Measurements from ENCODE around the gene CCDC85B.
A peak's percentile ranks its signal among the peaks of the same experiment; 100 is the strongest.

The CCDC85B gene

GRCh38 chr11:65858681-65859087 lies 31.8 kb upstream of the CCDC85B start:
- no peak for DNase-seq (ENCODE audit: low read depth)
- H3K4me3 ChIP-seq (ENCODE audit: low read length), result peak overlapping the region; percentile 58
- no peak for TF ChIP-seq CTCF (conservative IDR thresholded peaks at IDR 0.05; ENCODE audit: low read depth, low read length)

GRCh38 chr11:65859095-65859811 lies 31.2 kb upstream of the CCDC85B start:
- DNase-seq (ENCODE audit: low read depth), result peak; percentile 92
- H3K4me3 ChIP-seq (ENCODE audit: low read length), result peak overlapping the region; percentile 90

GRCh38 chr11:65859812-65860277 lies 30.6 kb upstream of the CCDC85B start:
- no peak for TF ChIP-seq CTCF (conservative IDR thresholded peaks at IDR 0.05; ENCODE audit: low read depth, low read length)
- DNase-seq (ENCODE audit: low read depth), result no peak
- H3K4me3 ChIP-seq (ENCODE audit: low read length), result peak overlapping the region; percentile 90

More at GRCh38 chr11:65859095-65859811, 31.2 kb upstream of the CCDC85B start:
- TF ChIP-seq CTCF (conservative IDR thresholded peaks at IDR 0.05; ENCODE audit: low read depth, low read length), result peak; percentile 3

- DNase-seq (ENCODE audit: low read depth), result peak; percentile 95
- peak; percentile 84 for TF ChIP-seq CTCF (conservative IDR thresholded peaks at IDR 0.05; ENCODE audit: low read depth, low read length)
- peak within 1 kb of the TSS; percentile 90 for H3K4me3 ChIP-seq (ENCODE audit: low read length)
Observed at GRCh38 chr11:65860278-65861164, 30.0 kb upstream of the CCDC85B start, which contains the start of gene MUS81. TSS of gene MUS81 (plus strand) at chr11:65860433. CDS start at chr11:65860754, 321 bp downstream.

GRCh38 chr11:65861165-65861505 lies 29.3 kb upstream of the CCDC85B start:
- no peak for TF ChIP-seq CTCF (conservative IDR thresholded peaks at IDR 0.05; ENCODE audit: low read depth, low read length)
- H3K4me3 ChIP-seq (ENCODE audit: low read length), result peak overlapping the region; percentile 90
- no peak for DNase-seq (ENCODE audit: low read depth)

GRCh38 chr11:65861533-65862183 lies 28.8 kb upstream of the CCDC85B start:
- H3K4me3 ChIP-seq (ENCODE audit: low read length), result peak overlapping the region; percentile 90
- DNase-seq (ENCODE audit: low read depth), result no peak
- TF ChIP-seq CTCF (conservative IDR thresholded peaks at IDR 0.05; ENCODE audit: low read depth, low read length), result no peak

Data from retinal pigment epithelial cell (primary cell).